Heart left ventricle (tissue), 16 donors: ENCODE results near the gene SLC23A2. TPM values are rescaled to one million over a fixed set of nuclear protein-coding genes. Genes with fewer than 3 reads are reported as not detected.
A peak's percentile ranks its signal among the peaks of the same experiment; 100 is the strongest.

ENCODE experiments used
- ATAC-seq, 4 donors: fragments of 200-7000 bp; cut with Tn5 transposase; one replicate each; pipeline ENCODE4 v1.9.1; 2020 to 2022; ENCODE audit warnings: moderate library complexity in 4 of 4, mild to moderate bottlenecking in 3 of 4, moderate number of reproducible peaks in 1 of 4
- DNase-seq, 5 donors: peaks; one replicate each; pipeline ENCODE4 v3.0.0-alpha.2; 2020
- H3K27ac ChIP-seq, 12 donors: fragments of 200-600 bp; sonication (generic) in 4 of 12; one replicate each; pipeline versions ENCODE4 v1.5.0 to v1.8.0; 2016 to 2022; ENCODE audit warnings: mild to moderate bottlenecking in 2 of 12
- H3K27me3 ChIP-seq, 9 donors: fragments of 200-600 bp; sonication (generic) in 2 of 9; one replicate each; pipeline versions ENCODE4 v1.5.1 to v1.8.0; 2016 to 2022; ENCODE audit warnings: mild to moderate bottlenecking in 3 of 9
- H3K36me3 ChIP-seq, 9 donors: fragments of 200-600 bp; sonication (generic) in 2 of 9; one replicate each; pipeline versions ENCODE4 v1.5.0 to v1.8.0; 2018 to 2022; ENCODE audit warnings: mild to moderate bottlenecking in 2 of 9
- H3K4me1 ChIP-seq, 12 donors: fragments of 200-600 bp; sonication (generic) in 4 of 12; one replicate each; pipeline versions ENCODE4 v1.5.0 to v1.8.0; 2016 to 2022; ENCODE audit warnings: mild to moderate bottlenecking in 3 of 12
- H3K4me3 ChIP-seq, 12 donors: fragments of 200-600 bp; sonication (generic) in 4 of 12; one replicate each; pipeline versions ENCODE4 v1.5.0 to v1.8.0; 2017 to 2022; ENCODE audit warnings: mild to moderate bottlenecking in 9 of 12, moderate library complexity in 4 of 12
- H3K9me3 ChIP-seq, 12 donors: fragments of 200-600 bp; sonication (generic) in 4 of 12; one replicate each; pipeline versions ENCODE4 v1.5.0 to v1.8.0; 2016 to 2022; ENCODE audit warnings: mild to moderate bottlenecking in 1 of 12
- POLR2A ChIP-seq, 2 donors: fragments of 450-650 bp; IDR thresholded peaks; one replicate each; pipeline ENCODE4 v1.6.1; 2017; ENCODE audit warnings: antibody characterized with exemption in 2 of 2, mild to moderate bottlenecking in 2 of 2, moderate library complexity in 2 of 2
- WGBS, 4 donors: extraction: QIAGEN DNeasy Blood & Tissue Kit in 2 of 4; methylation state at CpG; one replicate each; pipeline versions ENCODE4 v1.1.5 to v1.1.7; 2013 to 2018; 5-methylcytosine and 5-hydroxymethylcytosine counted together
- intact Hi-C, 10 donors: fragments of 100-400 bp; cut with DNase I; formaldehyde crosslinking; loops; one replicate each; pipeline versions ENCODE4 v1.11.1 to v1.14.2; 2022
- polyA plus RNA-seq, 2 donors: library from polyadenylated mRNA; stranded (reverse); fragments of 200-250 nt; gene quantifications; one replicate each; pipeline ENCODE4 v1.2.3, GENCODE V29; 2013
- total RNA-seq, 9 donors: library from RNA; depleted of rRNA in 2 of 9; stranded (reverse); fragments of >200 nt in 2 of 9; fragmentation: NEBNext Ultra II Directional in 3 of 9; extraction: Animal tissue kit (Norgen Biotek cat#: 25700) in 3 of 9; gene quantifications; one replicate each; pipeline versions ENCODE4 v1.1.0 to v1.2.4, GENCODE V29; 2016 to 2023
- TF ChIP-seq, protein P1 (sequence below), 12 donors: fragments of 200-600 bp; sonication (generic) in 4 of 12; IDR thresholded peaks; one replicate each; pipeline versions ENCODE4 v1.5.0 to v1.8.0; 2018 to 2022; ENCODE audit warnings: antibody characterized with exemption in 12 of 12, mild to moderate bottlenecking in 5 of 12
- donor health status: ischemic (EF 13 %, LVEDD 7.1; RV severe dilation, severe dysfunction).
- donor health status: healthy with polysubstance abuse.
- donor health status: DM: no; HTN: yes; CAD: no.
- donor health status: DM: no; HTN: no; CAD: no.
- donor health status: ischemic (EF 25% LVEDD 6.9; RV normal size, moderate dysfunction).
- donor health status: ischemic (EF 25% LVEDD 5.7; RV mildly dilated, moderate dysfunction).
- donor health status: healthy.
- donor health status: DM: yes; HTN: yes; CAD: no.
- donor health status: ischemic (EF 35%, LVEDD 5.7; RV mildly dilated, moderate dysfunction).
- donor health status: nonischemic (EF 11% LVEDD 7.7; RV severe dilation, severe dysfunction).
- donor health status: DM: yes; HTN: yes; CAD: no.
- donor health status: PGD.
- donor health status: ischemic (EF 29% LVEDD 5.4; RV normal size, mild dysfunction).
- donor health status: nonischemic (EF 23%, LVEDD 6.1; RV moderate dilation, normal function).

The SLC23A2 gene
- total and polyA plus RNA-seq, 11 donors = 3.0 to 18.7 (median 8.1) TPM

DNA sequence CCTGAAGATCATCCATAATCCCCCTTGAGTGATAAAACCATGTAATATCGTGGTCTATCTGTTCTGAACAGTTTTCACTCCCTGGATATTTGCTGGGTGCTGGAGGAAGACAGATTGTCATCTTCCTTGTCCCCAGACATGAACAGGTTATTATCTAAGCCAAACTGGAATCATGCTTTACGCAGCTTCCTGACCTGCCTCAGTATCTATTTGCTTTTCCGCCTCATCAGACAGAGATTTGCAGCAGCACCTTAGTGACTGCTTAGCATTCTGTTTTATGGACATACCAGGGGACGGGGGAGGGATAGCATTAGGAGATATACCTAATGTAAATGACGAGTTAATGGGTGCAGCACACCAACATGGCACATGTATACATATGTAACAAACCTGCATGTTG lies 124.6 kb downstream of the SLC23A2 start:
- TF ChIP-seq POLR2A (IDR thresholded peaks at IDR 0.05) = no peak
- TF ChIP-seq, protein P1, sequence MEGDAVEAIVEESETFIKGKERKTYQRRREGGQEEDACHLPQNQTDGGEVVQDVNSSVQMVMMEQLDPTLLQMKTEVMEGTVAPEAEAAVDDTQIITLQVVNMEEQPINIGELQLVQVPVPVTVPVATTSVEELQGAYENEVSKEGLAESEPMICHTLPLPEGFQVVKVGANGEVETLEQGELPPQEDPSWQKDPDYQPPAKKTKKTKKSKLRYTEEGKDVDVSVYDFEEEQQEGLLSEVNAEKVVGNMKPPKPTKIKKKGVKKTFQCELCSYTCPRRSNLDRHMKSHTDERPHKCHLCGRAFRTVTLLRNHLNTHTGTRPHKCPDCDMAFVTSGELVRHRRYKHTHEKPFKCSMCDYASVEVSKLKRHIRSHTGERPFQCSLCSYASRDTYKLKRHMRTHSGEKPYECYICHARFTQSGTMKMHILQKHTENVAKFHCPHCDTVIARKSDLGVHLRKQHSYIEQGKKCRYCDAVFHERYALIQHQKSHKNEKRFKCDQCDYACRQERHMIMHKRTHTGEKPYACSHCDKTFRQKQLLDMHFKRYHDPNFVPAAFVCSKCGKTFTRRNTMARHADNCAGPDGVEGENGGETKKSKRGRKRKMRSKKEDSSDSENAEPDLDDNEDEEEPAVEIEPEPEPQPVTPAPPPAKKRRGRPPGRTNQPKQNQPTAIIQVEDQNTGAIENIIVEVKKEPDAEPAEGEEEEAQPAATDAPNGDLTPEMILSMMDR (IDR thresholded peaks at IDR 0.05) = no peak
- Histone ChIP-seq H3K4me3 (no peak overlapping the region), H3K36me3 (peaks cover 0 to 84% (median 42%) of the 10 kb centered on the region in 9 donors), H3K27ac (no peak overlapping the region), H3K27me3 (no peaks in the 10 kb centered on the region), H3K9me3 (no peaks in the 10 kb centered on the region), H3K4me1 (peaks cover 0 to 9% (median 0%) of the 10 kb centered on the region in 12 donors)
- DNase-seq (no peak), ATAC-seq (no peak)
- intact Hi-C loops = loop anchor here in 1 of 10 donors (10.0 kb wide), 1 partner anchor 78 kb away; no protein-coding TSS in a partner anchor
- WGBS, 4 donors = 91 to 96% (median 94%) methylated on average over 5 of the region's 5 CpGs

DNA sequence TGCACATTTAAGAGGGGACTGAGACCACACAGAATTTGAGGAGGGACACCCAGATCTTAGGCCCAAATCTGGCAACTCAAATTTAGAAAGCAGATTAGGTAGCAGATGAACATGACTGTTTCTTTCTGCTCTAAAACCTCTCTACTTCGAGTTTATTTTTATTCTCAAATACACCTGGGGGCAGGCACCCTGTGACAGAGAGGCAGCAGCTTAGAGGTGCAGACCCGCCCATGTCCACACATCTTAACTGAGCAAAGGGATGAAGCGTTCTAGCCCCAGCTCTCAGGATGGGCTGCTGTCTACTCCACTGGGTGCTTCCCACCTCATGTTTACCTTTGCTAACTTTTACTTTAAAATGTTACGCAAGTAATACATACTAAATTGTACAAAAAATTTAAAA lies 125.0 kb downstream of the SLC23A2 start:
- H3K4me1 ChIP-seq = peaks cover 0 to 9% (median 0%) of the 10 kb centered on the region in 12 donors
- H3K27me3 ChIP-seq = no peaks in the 10 kb centered on the region
- no peak overlapping the region for H3K27ac ChIP-seq
- no peak overlapping the region for H3K4me3 ChIP-seq
- no peak for DNase-seq
- intact Hi-C loops = loop anchor here in 1 of 10 donors (10.0 kb wide), 1 partner anchor 78 kb away; no protein-coding TSS in a partner anchor
- H3K36me3 ChIP-seq = peaks cover 0 to 86% (median 44%) of the 10 kb centered on the region in 9 donors
- H3K9me3 ChIP-seq = no peaks in the 10 kb centered on the region
- ATAC-seq = no peak
- TF ChIP-seq, protein P1 (IDR thresholded peaks at IDR 0.05) = no peak
- no peak for TF ChIP-seq POLR2A (IDR thresholded peaks at IDR 0.05)
- 89 to 92% (median 90%) methylated on average over 4 of the region's 4 CpGs for WGBS, 4 donors

DNA sequence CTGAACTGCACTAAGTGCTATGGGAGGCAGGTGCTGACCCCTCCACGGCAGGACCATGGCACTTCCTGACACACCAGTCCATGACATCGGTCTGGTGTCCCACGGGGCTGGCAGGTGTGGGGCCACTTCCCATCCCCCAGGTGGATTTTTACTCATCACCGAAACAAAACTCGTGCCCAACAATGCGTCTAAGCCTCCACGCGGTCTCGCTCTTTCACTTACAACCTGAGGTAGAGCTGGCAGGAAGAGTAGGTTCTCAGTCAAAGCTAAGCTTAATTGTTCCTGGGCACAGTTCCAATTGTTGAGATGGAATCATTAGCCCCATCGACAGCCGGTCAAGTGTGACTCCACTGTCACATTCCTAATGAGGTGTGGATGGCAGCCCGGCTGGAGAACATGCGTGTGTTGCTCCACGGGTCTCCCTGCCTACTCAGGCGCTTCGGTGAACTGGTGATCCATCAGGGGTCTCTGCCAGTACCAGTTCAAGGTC lies 125.7 kb downstream of the SLC23A2 start:
- ATAC-seq (peak; percentile 42 to 73 (median 48)), DNase-seq (peak in 1 of 5 donors; percentile 48)
- Histone ChIP-seq H3K36me3 (peaks cover 0 to 86% (median 39%) of the 10 kb centered on the region in 9 donors), H3K4me3 (no peak overlapping the region), H3K4me1 (peaks cover 0 to 9% (median 0%) of the 10 kb centered on the region in 12 donors), H3K27ac (no peak overlapping the region), H3K27me3 (no peaks in the 10 kb centered on the region), H3K9me3 (no peaks in the 10 kb centered on the region)
- WGBS, 4 donors = 46 to 62% (median 55%) methylated on average over 16 of the region's 16 CpGs
- intact Hi-C loops = loop anchor here in 1 of 10 donors (10.0 kb wide), 1 partner anchor 79 kb away; no protein-coding TSS in a partner anchor
- TF ChIP-seq, protein P1 (IDR thresholded peaks at IDR 0.05) = no peak
- no peak for TF ChIP-seq POLR2A (IDR thresholded peaks at IDR 0.05)

DNA sequence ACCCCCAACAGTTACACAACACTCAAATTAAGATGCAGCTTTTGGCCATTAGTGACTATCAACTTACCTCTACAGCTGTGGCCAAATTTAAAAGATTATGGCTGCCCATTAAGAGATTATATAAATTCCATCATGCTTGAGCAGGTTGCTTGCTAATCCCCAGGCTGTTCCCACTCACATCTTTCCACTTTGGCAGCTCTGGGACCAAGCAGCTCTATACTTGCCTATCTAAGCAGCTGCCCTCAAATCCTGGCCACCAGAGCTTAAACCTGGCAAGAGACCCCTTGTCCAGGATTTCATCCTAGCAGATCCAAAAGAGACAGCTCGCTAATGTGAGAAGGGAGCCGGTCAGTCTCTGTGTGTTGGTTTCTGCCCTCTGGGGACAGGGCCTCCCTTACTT lies 127.9 kb downstream of the SLC23A2 start:
- no peak for TF ChIP-seq POLR2A (IDR thresholded peaks at IDR 0.05)
- TF ChIP-seq, protein P1 (IDR thresholded peaks at IDR 0.05) = no peak
- Histone ChIP-seq H3K4me3 (no peak overlapping the region), H3K27me3 (no peaks in the 10 kb centered on the region), H3K36me3 (peaks cover 0 to 93% (median 53%) of the 10 kb centered on the region in 9 donors), H3K27ac (no peak overlapping the region), H3K4me1 (peaks cover 0 to 9% (median 0%) of the 10 kb centered on the region in 12 donors), H3K9me3 (no peaks in the 10 kb centered on the region)
- ATAC-seq = no peak
- WGBS, 4 donors = 88 to 95% (median 92%) methylated on average over 2 of the region's 2 CpGs
- intact Hi-C loops = loop anchor here in 1 of 10 donors (10.0 kb wide), 1 partner anchor 81 kb away; no protein-coding TSS in a partner anchor
- no peak for DNase-seq
